Upper lobe of left lung (tissue), 4 donors: ENCODE results near the gene AGO3.

Experiments used
- EP300 ChIP-seq, 4 donors: sonication (generic); formaldehyde crosslinking; IDR thresholded peaks; one replicate each; pipeline ENCODE4 v1.5.1; 2017; ENCODE audit warnings: antibody characterized with exemption in 4 of 4, control low read depth in 2 of 4
- TF ChIP-seq, protein P1 (sequence below), 6 experiments: fragments of 450-650 bp in 4 of 6; fragments of 200-600 bp in 2 of 6; sonication (generic) in 2 of 6; IDR thresholded peaks; one replicate each; pipeline ENCODE4 v1.5.1; 2016 to 2019; ENCODE audit warnings: antibody characterized with exemption in 6 of 6

DNA sequence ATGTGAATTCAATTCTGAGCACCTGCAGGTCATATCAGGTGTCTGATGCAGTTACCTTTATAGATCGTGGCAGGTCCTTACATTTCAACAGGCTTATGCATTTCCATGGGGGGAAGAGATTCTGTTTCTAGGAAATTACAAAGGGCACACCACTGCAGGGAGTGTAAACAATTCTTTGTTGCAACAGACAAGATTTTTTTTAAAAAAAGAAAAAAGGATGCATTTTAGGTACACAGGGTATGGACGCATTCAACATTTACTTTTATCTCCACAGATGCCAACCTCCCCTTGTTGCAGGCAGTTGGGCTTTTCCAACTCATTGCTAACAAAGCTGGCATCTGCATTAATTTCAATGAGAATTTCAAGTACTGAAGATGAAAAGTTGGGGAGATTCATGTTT is 139.4 kb downstream of the AGO3 start:
- TF ChIP-seq EP300 (IDR thresholded peaks at IDR 0.05), result no peak
- TF ChIP-seq, protein P1, sequence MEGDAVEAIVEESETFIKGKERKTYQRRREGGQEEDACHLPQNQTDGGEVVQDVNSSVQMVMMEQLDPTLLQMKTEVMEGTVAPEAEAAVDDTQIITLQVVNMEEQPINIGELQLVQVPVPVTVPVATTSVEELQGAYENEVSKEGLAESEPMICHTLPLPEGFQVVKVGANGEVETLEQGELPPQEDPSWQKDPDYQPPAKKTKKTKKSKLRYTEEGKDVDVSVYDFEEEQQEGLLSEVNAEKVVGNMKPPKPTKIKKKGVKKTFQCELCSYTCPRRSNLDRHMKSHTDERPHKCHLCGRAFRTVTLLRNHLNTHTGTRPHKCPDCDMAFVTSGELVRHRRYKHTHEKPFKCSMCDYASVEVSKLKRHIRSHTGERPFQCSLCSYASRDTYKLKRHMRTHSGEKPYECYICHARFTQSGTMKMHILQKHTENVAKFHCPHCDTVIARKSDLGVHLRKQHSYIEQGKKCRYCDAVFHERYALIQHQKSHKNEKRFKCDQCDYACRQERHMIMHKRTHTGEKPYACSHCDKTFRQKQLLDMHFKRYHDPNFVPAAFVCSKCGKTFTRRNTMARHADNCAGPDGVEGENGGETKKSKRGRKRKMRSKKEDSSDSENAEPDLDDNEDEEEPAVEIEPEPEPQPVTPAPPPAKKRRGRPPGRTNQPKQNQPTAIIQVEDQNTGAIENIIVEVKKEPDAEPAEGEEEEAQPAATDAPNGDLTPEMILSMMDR (IDR thresholded peaks at IDR 0.05), result no peak
